Panc1 (cell line): ENCODE results near the gene GARRE1. TPM values are rescaled to one million over a fixed set of nuclear protein-coding genes. Genes with fewer than 3 reads are reported as not detected.

Source experiments
- ATAC-seq: fragments of 200-7000 bp; cut with Tn5 transposase; 2 replicates; pipeline ENCODE4 v1.9.1; 2020; ENCODE audit warnings: mild to moderate bottlenecking, moderate library complexity
- BruUV-seq: library from RNA; stranded (reverse); fragments of 400-500 nt; replicated peaks from 2 replicates; lab custom pipeline; 2021; lab: Mats Ljungman, UMichigan
- CTCF ChIA-PET: fragments of 300-600 bp; sonication (Branson Sonifier 250); formaldehyde crosslinking; loops from one replicate; lab custom pipeline; 2022; ENCODE audit warnings: antibody characterized with exemption; lab: Charles Lee
- POLR2A ChIA-PET: fragments of 300-600 bp; sonication (Branson Sonifier 250); formaldehyde crosslinking; loops from one replicate; lab custom pipeline; 2022; ENCODE audit warnings: antibody characterized with exemption; lab: Charles Lee
- DNase-seq: peaks from one replicate; pipeline ENCODE4 v3.0.0-alpha.2; 2010; ENCODE audit warnings: low read depth, low spot score
- H3K27ac ChIP-seq: 2 replicates; pipeline ENCODE4 v1.5.1; 2011; ENCODE audit warnings: mild to moderate bottlenecking, low read length, inconsistent platforms
- H3K27me3 ChIP-seq: fragments of 200-500 bp; sonication (Bioruptor generic); 2 replicates; pipeline ENCODE4 v1.6.0; 2014; ENCODE audit warnings: low read length, inconsistent platforms; ENCODE audit not compliant: control insufficient read depth, insufficient read depth
- H3K36me3 ChIP-seq: fragments of 200-500 bp; sonication (Bioruptor generic); 2 replicates; pipeline ENCODE4 v1.5.1; 2014; ENCODE audit warnings: inconsistent platforms, mild to moderate bottlenecking, low read length, moderate library complexity; ENCODE audit not compliant: control insufficient read depth, insufficient read depth
- H3K4me1 ChIP-seq: 2 replicates; pipeline ENCODE4 v1.5.1; 2011; ENCODE audit warnings: inconsistent platforms, mild to moderate bottlenecking, low read length, moderate library complexity; ENCODE audit not compliant: control insufficient read depth, insufficient read depth
- H3K4me3 ChIP-seq, 2 experiments: 2 replicates each; pipeline ENCODE4 v1.5.1; 2011 to 2012; ENCODE audit warnings: low read depth in 2 of 2, low read length in 2 of 2, mild to moderate bottlenecking in 2 of 2, inconsistent platforms in 1 of 2, moderate library complexity in 1 of 2
- H3K9me3 ChIP-seq: fragments of 200-500 bp; sonication (Bioruptor generic); 2 replicates; pipeline ENCODE4 v1.5.1; 2014; ENCODE audit warnings: low read depth, mild to moderate bottlenecking, inconsistent platforms, low read length, moderate library complexity; ENCODE audit not compliant: control insufficient read depth, insufficient read depth
- CTCF ChIP-seq: fragments of 450-650 bp; IDR thresholded peaks from 2 replicates; pipeline ENCODE4 v1.5.1; 2017; ENCODE audit warnings: mild to moderate bottlenecking
- POLR2AphosphoS5 ChIP-seq: IDR thresholded peaks from 2 replicates; pipeline ENCODE4 v1.6.1; 2012; ENCODE audit warnings: mild to moderate bottlenecking, low read depth, low read length, moderate library complexity
- REST ChIP-seq, 2 experiments: IDR thresholded peaks; 2 replicates each; pipeline ENCODE4 v1.6.1; 2011 to 2012; ENCODE audit warnings: low read depth in 2 of 2, control low read depth in 1 of 2, low read length in 1 of 2, mild to moderate bottlenecking in 1 of 2, moderate library complexity in 1 of 2; ENCODE audit not compliant: insufficient read depth in 1 of 2
- SIN3A ChIP-seq: IDR thresholded peaks from 2 replicates; pipeline ENCODE4 v1.6.1; 2012; ENCODE audit warnings: low read depth, mild to moderate bottlenecking, low read length, moderate library complexity, borderline replicate concordance; ENCODE audit not compliant: insufficient read depth
- TCF7L2 ChIP-seq: IDR thresholded peaks from 2 replicates; pipeline ENCODE4 v1.6.1; 2011; ENCODE audit warnings: mild to moderate bottlenecking, low read depth, low read length, inconsistent platforms
- in situ Hi-C: cut with HindIII; loops from 2 replicates; pipeline ENCODE4 v1.10.0; 2016; ENCODE audit warnings: low sequenced_read_pairs, low pct_unique_long_range_greater_than_20kb
- intact Hi-C: fragments of 100-400 bp; cut with micrococcal nuclease; formaldehyde crosslinking; loops from one replicate; pipeline ENCODE4 v1.10.0; 2022; ENCODE audit not compliant: unreplicated experiment
- total RNA-seq: library from RNA; stranded (reverse); gene quantifications from one replicate; pipeline ENCODE4 v1.2.1, GENCODE V29; 2021; ENCODE audit not compliant: unreplicated experiment

GARRE1 gene
- total RNA-seq, 1 experiment from 2014 or later = 19.7 TPM

GRCh38 chr19:34300962-34301361 is 46.6 kb downstream of the GARRE1 start:
- ChIA-PET CTCF (no interaction called here), POLR2A (no interaction called here)
- TF ChIP-seq SIN3A = no peak
- TF ChIP-seq CTCF = no peak
- TF ChIP-seq REST (IDR thresholded peaks at IDR 0.05; ENCODE audit: insufficient read depth in 1 of 2, low read depth in 2 of 2, low read length in 1 of 2) = no peak
- no peak for TF ChIP-seq TCF7L2
- TF ChIP-seq POLR2AphosphoS5 = no peak
- BruUV-seq = no TSS peak
- Histone ChIP-seq H3K4me3 (no peak overlapping the region), H3K27me3 (no peaks in the 10 kb centered on the region), H3K27ac (no peak overlapping the region), H3K4me1 (0 out of 2 replicates have a peak, but pooled peaks cover 2% of the 10 kb centered on the region), H3K9me3 (no peaks in the 10 kb centered on the region), H3K36me3 (no peaks in the 10 kb centered on the region)
- ATAC-seq = no peak
- intact Hi-C loops (no loop called here), in situ Hi-C loops (no loop called here)
- no peak for DNase-seq

Other genes starting within 250 kb of the GARRE1 start
- gene LSM14A, start 82.0 kb upstream of the GARRE1 start, total RNA-seq = 152 TPM
- 370 TPM for gene GPI, start 110.6 kb downstream of the GARRE1 start, total RNA-seq
- 36.4 TPM for gene PDCD2L, start 149.8 kb downstream of the GARRE1 start, total RNA-seq
- gene UBA2, start 173.8 kb downstream of the GARRE1 start, total RNA-seq = 215 TPM
- 73.6 TPM for gene WTIP, start 227.2 kb downstream of the GARRE1 start, total RNA-seq